RWPE2 (cell line): ENCODE measurements around the gene KCNC1.

Experiments used
- ATAC-seq: fragments of 200-7000 bp; cut with Tn5 transposase; 3 replicates; pipeline ENCODE4 v1.9.1; 2021; ENCODE audit warnings: low read depth
- DNase-seq: peaks from one replicate; pipeline ENCODE4 v3.0.0-alpha.2; 2020; ENCODE audit warnings: low spot score
- H3K27ac ChIP-seq: fragments of 450-650 bp; 2 replicates; pipeline ENCODE4 v1.5.1; 2017; ENCODE audit warnings: mild to moderate bottlenecking; ENCODE audit not compliant: poor library complexity, severe bottlenecking
- H3K27me3 ChIP-seq: fragments of 250-450 bp; sonication (Bioruptor Pico); 2 replicates; pipeline ENCODE4 v1.5.1; 2021; ENCODE audit warnings: mild to moderate bottlenecking, moderate library complexity; ENCODE audit not compliant: insufficient read depth, poor library complexity, severe bottlenecking
- H3K36me3 ChIP-seq: fragments of 250-450 bp; sonication (Bioruptor Pico); 2 replicates; pipeline ENCODE4 v1.5.1; 2020; ENCODE audit warnings: low read depth, mild to moderate bottlenecking, moderate library complexity
- H3K4me1 ChIP-seq: fragments of 250-450 bp; sonication (Bioruptor Pico); 2 replicates; pipeline ENCODE4 v1.5.1; 2021; ENCODE audit warnings: mild to moderate bottlenecking, moderate library complexity; ENCODE audit not compliant: insufficient read depth, poor library complexity, severe bottlenecking
- H3K4me3 ChIP-seq: fragments of 250-450 bp; sonication (Bioruptor Pico); 2 replicates; pipeline ENCODE4 v1.5.1; 2021; ENCODE audit warnings: mild to moderate bottlenecking, moderate library complexity; ENCODE audit not compliant: severe bottlenecking
- H3K9me3 ChIP-seq: fragments of 250-450 bp; sonication (Bioruptor Pico); 2 replicates; pipeline ENCODE4 v1.5.1; 2021; ENCODE audit warnings: mild to moderate bottlenecking, moderate library complexity; ENCODE audit not compliant: severe bottlenecking
- CTCF ChIP-seq: fragments of 450-650 bp; IDR thresholded peaks from one replicate; pipeline ENCODE4 v1.5.1; 2017; ENCODE audit warnings: mild to moderate bottlenecking, moderate library complexity; ENCODE audit not compliant: poor library complexity, severe bottlenecking

KCNC1 gene

GRCh38 chr11:17734418-17734911 lies at the start of gene KCNC1:
KCNC1 (plus strand) TSS chr11:17734781; CDS start chr11:17736003, 1,222 bp downstream.
- Histone ChIP-seq H3K9me3 (no peaks in the 10 kb centered on the region), H3K4me3 (peak within 1 kb of the TSS; percentile 13), H3K36me3 (no peaks in the 10 kb centered on the region), H3K27me3 (peaks cover 54% of the 10 kb centered on the region), H3K4me1 (no peaks in the 10 kb centered on the region), H3K27ac (no peak within 1 kb of the TSS)
- DNase-seq (no peak), ATAC-seq (peak; percentile 5; the same call in 1 of the 3 replicates)
- no peak for TF ChIP-seq CTCF

- no peak overlapping the region for H3K4me3 ChIP-seq
- ATAC-seq, result no peak
- H3K9me3 ChIP-seq, result no peaks in the 10 kb centered on the region
- peaks cover 6% of the 10 kb centered on the region for H3K4me1 ChIP-seq
- no peak for TF ChIP-seq CTCF
- H3K27me3 ChIP-seq, result peaks cover 19% of the 10 kb centered on the region
- no peak for DNase-seq
- H3K36me3 ChIP-seq, result no peaks in the 10 kb centered on the region
- H3K27ac ChIP-seq, result no peak overlapping the region
Measured at GRCh38 chr11:17686231-17686980, 48.2 kb upstream of the KCNC1 start.

- DNase-seq (no peak), ATAC-seq (no peak)
- TF ChIP-seq CTCF, result no peak
Measured at GRCh38 chr11:17687946-17688670, 46.5 kb upstream of the KCNC1 start.

GRCh38 chr11:17691550-17691949 lies 43.0 kb upstream of the KCNC1 start:
- Histone ChIP-seq H3K36me3 (no peaks in the 10 kb centered on the region), H3K27ac (no peak overlapping the region), H3K4me1 (no peaks in the 10 kb centered on the region), H3K27me3 (peaks cover 70% of the 10 kb centered on the region), H3K9me3 (no peaks in the 10 kb centered on the region), H3K4me3 (no peak overlapping the region)
- ATAC-seq, result no peak
- no peak for TF ChIP-seq CTCF
- DNase-seq, result no peak

More at GRCh38 chr11:17687946-17688670, 46.5 kb upstream of the KCNC1 start:
- Histone ChIP-seq H3K27me3 (peaks cover 36% of the 10 kb centered on the region), H3K27ac (no peak overlapping the region), H3K4me3 (no peak overlapping the region), H3K9me3 (no peaks in the 10 kb centered on the region), H3K4me1 (peaks cover 6% of the 10 kb centered on the region), H3K36me3 (no peaks in the 10 kb centered on the region)
